T-helper 22 cell (primary cell): ENCODE measurements around the gene AJAP1.

Experiments
- DNase-seq: peaks from one replicate; pipeline ENCODE4 v3.0.0-alpha.2; 2020; ENCODE audit warnings: low read depth

AJAP1 gene

GRCh38 chr1:4772294-4773010 is 118.0 kb downstream of the AJAP1 start:
- DNase-seq: no peak

- DNase-seq: no peak
These were observed 118.8 kb downstream of the AJAP1 start for GRCh38 chr1:4773226-4773625.

GRCh38 chr1:4775506-4775905 is 121.1 kb downstream of the AJAP1 start:
- no peak for DNase-seq

GRCh38 chr1:4778056-4778455 is 123.6 kb downstream of the AJAP1 start:
- no peak for DNase-seq

- no peak for DNase-seq
These were observed 127.2 kb downstream of the AJAP1 start for GRCh38 chr1:4781646-4782045.

- no peak for DNase-seq
These were observed 130.4 kb downstream of the AJAP1 start for GRCh38 chr1:4784761-4785160.

GRCh38 chr1:4786055-4786454 is 131.6 kb downstream of the AJAP1 start:
- no peak for DNase-seq

- DNase-seq: no peak
These were observed 133.1 kb downstream of the AJAP1 start for GRCh38 chr1:4787551-4787950.

GRCh38 chr1:4792565-4792964 is 138.2 kb downstream of the AJAP1 start:
- no peak for DNase-seq

GRCh38 chr1:4794020-4794780 is 139.8 kb downstream of the AJAP1 start:
- no peak for DNase-seq

GRCh38 chr1:4796161-4797015 is 142.0 kb downstream of the AJAP1 start:
- no peak for DNase-seq

GRCh38 chr1:4797016-4797410 is 142.6 kb downstream of the AJAP1 start:
- no peak for DNase-seq

GRCh38 chr1:4797429-4797828 is 143.0 kb downstream of the AJAP1 start:
- no peak for DNase-seq

GRCh38 chr1:4801192-4801924 is 146.9 kb downstream of the AJAP1 start:
- DNase-seq: no peak

- no peak for DNase-seq
These were observed 147.6 kb downstream of the AJAP1 start for GRCh38 chr1:4802024-4802423.

GRCh38 chr1:4803335-4803734 is 148.9 kb downstream of the AJAP1 start:
- DNase-seq: no peak

- no peak for DNase-seq
These were observed 151.6 kb downstream of the AJAP1 start for GRCh38 chr1:4805987-4806386.

- DNase-seq: no peak
These were observed 166.1 kb downstream of the AJAP1 start for GRCh38 chr1:4820543-4820942.

- no peak for DNase-seq
These were observed 171.5 kb downstream of the AJAP1 start for GRCh38 chr1:4825800-4826450.

- DNase-seq: no peak
These were observed 176.3 kb downstream of the AJAP1 start for GRCh38 chr1:4830707-4831106.

GRCh38 chr1:4836574-4836973 is 182.2 kb downstream of the AJAP1 start:
- no peak for DNase-seq
